Calu3 (cell line): ENCODE results near the gene CTNND2. TPM values are rescaled to one million over a fixed set of nuclear protein-coding genes. Genes with fewer than 3 reads are reported as not detected.

Experiments used
- BruUV-seq: library from RNA; stranded (reverse); fragments of 400-500 nt; replicated peaks from 2 replicates; lab custom pipeline; 2021; lab: Mats Ljungman, UMichigan
- CTCF ChIA-PET: fragments of 300-600 bp; sonication (Branson Sonifier 250); formaldehyde crosslinking; loops from one replicate; lab custom pipeline; 2022; ENCODE audit warnings: antibody characterized with exemption; lab: Charles Lee
- DNase-seq: peaks from one replicate; pipeline ENCODE4 v3.0.0; 2022
- H3K27ac Mint-ChIP-seq: one replicate; pipeline ENCODE4 v1.8.0; 2022; ENCODE audit warnings: mixed read lengths; ENCODE audit not compliant: unreplicated experiment
- H3K27me3 Mint-ChIP-seq: one replicate; pipeline ENCODE4 v1.8.0; 2022; ENCODE audit warnings: mixed read lengths; ENCODE audit not compliant: unreplicated experiment
- H3K36me3 Mint-ChIP-seq: one replicate; pipeline ENCODE4 v1.8.0; 2022; ENCODE audit warnings: mild to moderate bottlenecking, moderate library complexity, mixed read lengths; ENCODE audit not compliant: insufficient read depth, unreplicated experiment
- H3K4me1 Mint-ChIP-seq: one replicate; pipeline ENCODE4 v1.8.0; 2022; ENCODE audit warnings: mild to moderate bottlenecking, low read depth, mixed read lengths; ENCODE audit not compliant: unreplicated experiment
- H3K4me3 Mint-ChIP-seq: one replicate; pipeline ENCODE4 v1.8.0; 2022; ENCODE audit warnings: mild to moderate bottlenecking, low read depth, moderate library complexity, mixed read lengths; ENCODE audit not compliant: unreplicated experiment
- H3K9me3 Mint-ChIP-seq: one replicate; pipeline ENCODE4 v1.8.0; 2022; ENCODE audit warnings: low read depth, mixed read lengths; ENCODE audit not compliant: unreplicated experiment
- intact Hi-C: fragments of 100-400 bp; cut with micrococcal nuclease; formaldehyde crosslinking; loops from one replicate; pipeline ENCODE4 v1.10.0; 2022; ENCODE audit not compliant: unreplicated experiment
- total RNA-seq: library from RNA; stranded (reverse); gene quantifications from 2 replicates; pipeline ENCODE4 v1.2.3, GENCODE V29; 2022
- TF ChIP-seq, protein P1 (sequence below): fragments of 200-600 bp; IDR thresholded peaks from one replicate; pipeline ENCODE4 v1.8.0; 2022; ENCODE audit warnings: antibody characterized with exemption; ENCODE audit not compliant: unreplicated experiment

The CTNND2 gene
- total RNA-seq, 1 experiment from 2014 or later: 19.6 TPM

DNA sequence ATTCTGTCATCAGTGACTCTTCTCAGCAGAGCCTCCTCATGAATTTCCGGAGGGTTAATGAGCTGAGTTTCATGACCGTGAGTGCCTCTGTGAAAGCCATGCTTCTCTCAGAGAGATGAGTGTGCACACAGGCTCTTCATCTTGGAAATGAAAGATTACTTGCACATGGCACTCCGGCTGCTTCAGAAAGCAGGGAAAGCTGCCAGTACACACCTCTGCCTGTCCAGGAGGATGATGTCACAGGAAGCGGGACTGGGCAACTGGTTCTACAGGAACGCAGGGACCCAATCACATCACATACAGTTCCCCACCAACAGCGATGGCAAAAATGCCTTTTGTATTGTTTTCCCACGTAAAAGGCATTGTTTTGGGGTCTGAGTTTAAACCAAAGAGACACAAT, 857.2 kb downstream of the CTNND2 start:
- intact Hi-C loops: loop anchor here (2.0 to 5.0 kb wide), 2 partner anchors 355 to 594 kb away; no protein-coding TSS in a partner anchor
- Mint-ChIP-seq H3K4me1 (peaks cover 7% of the 10 kb centered on the region), H3K27ac (no peak overlapping the region), H3K36me3 (no peaks in the 10 kb centered on the region), H3K27me3 (no peaks in the 10 kb centered on the region), H3K4me3 (no peak overlapping the region), H3K9me3 (no peaks in the 10 kb centered on the region)
- BruUV-seq: no TSS peak
- TF ChIP-seq, protein P1, sequence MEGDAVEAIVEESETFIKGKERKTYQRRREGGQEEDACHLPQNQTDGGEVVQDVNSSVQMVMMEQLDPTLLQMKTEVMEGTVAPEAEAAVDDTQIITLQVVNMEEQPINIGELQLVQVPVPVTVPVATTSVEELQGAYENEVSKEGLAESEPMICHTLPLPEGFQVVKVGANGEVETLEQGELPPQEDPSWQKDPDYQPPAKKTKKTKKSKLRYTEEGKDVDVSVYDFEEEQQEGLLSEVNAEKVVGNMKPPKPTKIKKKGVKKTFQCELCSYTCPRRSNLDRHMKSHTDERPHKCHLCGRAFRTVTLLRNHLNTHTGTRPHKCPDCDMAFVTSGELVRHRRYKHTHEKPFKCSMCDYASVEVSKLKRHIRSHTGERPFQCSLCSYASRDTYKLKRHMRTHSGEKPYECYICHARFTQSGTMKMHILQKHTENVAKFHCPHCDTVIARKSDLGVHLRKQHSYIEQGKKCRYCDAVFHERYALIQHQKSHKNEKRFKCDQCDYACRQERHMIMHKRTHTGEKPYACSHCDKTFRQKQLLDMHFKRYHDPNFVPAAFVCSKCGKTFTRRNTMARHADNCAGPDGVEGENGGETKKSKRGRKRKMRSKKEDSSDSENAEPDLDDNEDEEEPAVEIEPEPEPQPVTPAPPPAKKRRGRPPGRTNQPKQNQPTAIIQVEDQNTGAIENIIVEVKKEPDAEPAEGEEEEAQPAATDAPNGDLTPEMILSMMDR: no peak
- CTCF ChIA-PET: no interaction called here
- peak; percentile 11 for DNase-seq

DNA sequence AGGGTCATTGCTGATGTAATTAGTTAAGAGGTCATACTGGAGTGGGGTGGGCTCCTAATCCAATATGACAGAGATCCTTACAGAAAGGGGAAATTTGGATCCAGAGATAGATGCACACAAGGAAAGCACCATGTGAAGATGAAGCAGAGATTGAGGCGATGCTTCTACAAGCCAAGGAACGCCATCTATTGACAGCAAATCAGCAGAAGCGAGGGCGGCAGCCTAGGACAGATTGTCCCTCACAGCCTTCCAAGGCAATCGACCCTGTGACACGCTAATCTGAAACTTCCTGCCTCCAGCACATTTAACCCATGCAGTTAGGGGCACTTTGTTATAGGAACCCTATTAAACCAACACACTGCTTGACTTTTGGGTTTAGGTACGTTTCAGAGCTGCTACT, 858.1 kb downstream of the CTNND2 start:
- Mint-ChIP-seq H3K36me3 (no peaks in the 10 kb centered on the region), H3K4me1 (peaks cover 5% of the 10 kb centered on the region), H3K27me3 (no peaks in the 10 kb centered on the region), H3K27ac (no peak overlapping the region), H3K9me3 (no peaks in the 10 kb centered on the region), H3K4me3 (no peak overlapping the region)
- DNase-seq: no peak
- CTCF ChIA-PET: no interaction called here
- BruUV-seq: no TSS peak
- intact Hi-C loops: loop anchor here (2.0 to 5.0 kb wide), 2 partner anchors 354 to 593 kb away; no protein-coding TSS in a partner anchor
- TF ChIP-seq, protein P1: no peak

DNA sequence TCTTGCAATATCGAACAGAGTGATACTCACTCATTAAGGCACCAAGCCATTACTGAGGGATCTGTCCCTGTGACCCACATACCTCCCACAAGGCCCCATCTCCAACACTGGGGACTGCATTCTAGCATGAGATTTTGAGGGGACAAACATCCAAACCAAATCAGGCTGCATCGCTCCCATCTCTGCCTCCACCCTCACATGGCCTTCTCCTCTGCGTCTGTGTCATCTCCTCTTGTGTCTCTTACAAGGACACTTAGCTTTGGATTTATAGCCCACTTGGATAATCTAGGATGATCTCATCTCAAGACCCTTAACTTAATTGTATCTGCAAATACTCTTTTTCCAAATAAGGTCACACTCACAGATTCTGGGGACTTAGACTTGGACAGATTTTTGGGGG, 858.8 kb downstream of the CTNND2 start:
- no peaks in the 10 kb centered on the region for H3K9me3 Mint-ChIP-seq
- intact Hi-C loops: loop anchor here (5.0 kb wide), 1 partner anchor 353 kb away; no protein-coding TSS in a partner anchor
- DNase-seq: no peak
- no peaks in the 10 kb centered on the region for H3K4me1 Mint-ChIP-seq
- no TSS peak for BruUV-seq
- H3K4me3 Mint-ChIP-seq: no peak overlapping the region
- no peaks in the 10 kb centered on the region for H3K36me3 Mint-ChIP-seq
- H3K27me3 Mint-ChIP-seq: no peaks in the 10 kb centered on the region
- TF ChIP-seq, protein P1: no peak
- CTCF ChIA-PET: no interaction called here
- no peak overlapping the region for H3K27ac Mint-ChIP-seq

DNA sequence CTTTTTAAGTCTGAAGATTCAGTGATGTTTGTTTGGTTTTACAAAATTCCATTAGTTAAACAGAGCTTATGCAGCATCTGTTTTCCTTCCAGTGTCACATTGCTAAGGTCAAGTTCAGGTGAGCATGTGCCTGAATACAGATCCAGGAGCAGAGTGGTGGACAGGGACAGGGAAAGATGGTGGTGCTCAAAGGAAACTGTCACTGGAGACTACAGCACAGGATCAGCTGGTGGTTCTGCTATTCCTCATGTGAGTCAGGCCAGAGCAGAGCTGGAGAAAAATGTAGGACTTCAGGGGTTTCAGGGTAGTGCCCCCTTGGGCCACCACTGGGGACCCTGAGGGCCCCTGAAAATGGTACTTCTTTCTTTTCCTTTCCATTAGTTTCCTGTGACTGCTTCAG, 859.7 kb downstream of the CTNND2 start:
- Mint-ChIP-seq H3K36me3 (no peaks in the 10 kb centered on the region), H3K4me3 (no peak overlapping the region), H3K27me3 (no peaks in the 10 kb centered on the region), H3K9me3 (no peaks in the 10 kb centered on the region), H3K27ac (no peak overlapping the region), H3K4me1 (no peaks in the 10 kb centered on the region)
- DNase-seq: no peak
- CTCF ChIA-PET: no interaction called here
- BruUV-seq: no TSS peak
- TF ChIP-seq, protein P1: no peak
- intact Hi-C loops: no loop called here
